HepG2 (cell line): ENCODE results near the gene B3GNT8. TPM values are rescaled to one million over a fixed set of nuclear protein-coding genes. Genes with fewer than 3 reads are reported as not detected.

Experiments used
- ATF7 ChIP-seq, 2 experiments: fragments of 450-650 bp in 1 of 2; sonication (generic) in 1 of 2; formaldehyde crosslinking in 1 of 2; IDR thresholded peaks; 2 replicates each; pipeline versions ENCODE4 v1.4.0 to v1.6.1; 2016 to 2020; ENCODE audit warnings: antibody characterized with exemption in 1 of 2, mild to moderate bottlenecking in 1 of 2, missing genetic modification reagents in 1 of 2
- CTCF ChIP-seq: sonication (generic); formaldehyde crosslinking; IDR thresholded peaks from 2 replicates; pipeline ENCODE4 v1.5.0; 2020; ENCODE audit warnings: mild to moderate bottlenecking, missing genetic modification reagents, moderate library complexity
- ESRRA ChIP-seq: sonication (generic); formaldehyde crosslinking; IDR thresholded peaks from 2 replicates; pipeline ENCODE4 v1.5.1; 2020; ENCODE audit warnings: mild to moderate bottlenecking, low read depth, missing genetic modification reagents
- FOXM1 ChIP-seq: sonication (generic); formaldehyde crosslinking; IDR thresholded peaks from 2 replicates; pipeline ENCODE4 v1.5.0; 2020; ENCODE audit warnings: missing genetic modification reagents
- MYNN ChIP-seq: sonication (generic); formaldehyde crosslinking; IDR thresholded peaks from 2 replicates; pipeline ENCODE4 v1.4.0; 2020; ENCODE audit warnings: mild to moderate bottlenecking, low read depth, missing genetic modification reagents
- NCOA2 ChIP-seq: sonication (generic); formaldehyde crosslinking; IDR thresholded peaks from 2 replicates; pipeline ENCODE4 v1.8.0; 2022; ENCODE audit warnings: inconsistent platforms
- NCOA5 ChIP-seq: sonication (generic); formaldehyde crosslinking; IDR thresholded peaks from 2 replicates; pipeline ENCODE4 v1.4.0; 2020; ENCODE audit warnings: missing genetic modification reagents
- NFE2L1 ChIP-seq: sonication (generic); formaldehyde crosslinking; IDR thresholded peaks from 2 replicates; pipeline ENCODE4 v1.4.0; 2020; ENCODE audit warnings: missing genetic modification reagents, mild to moderate bottlenecking, borderline replicate concordance
- PHF20 ChIP-seq: sonication (generic); formaldehyde crosslinking; IDR thresholded peaks from 2 replicates; pipeline ENCODE4 v1.5.0; 2020; ENCODE audit warnings: mild to moderate bottlenecking, missing genetic modification reagents
- SOX5 ChIP-seq: IDR thresholded peaks from 2 replicates; pipeline ENCODE4 v1.6.1; 2016; ENCODE audit warnings: borderline replicate concordance
- ZNF616 ChIP-seq: sonication (generic); formaldehyde crosslinking; IDR thresholded peaks from 2 replicates; pipeline ENCODE4 v1.5.0; 2020; ENCODE audit warnings: low read depth, mild to moderate bottlenecking, missing genetic modification reagents
- ZNF704 ChIP-seq: sonication (generic); formaldehyde crosslinking; IDR thresholded peaks from 2 replicates; pipeline ENCODE4 v1.8.1; 2023; ENCODE audit warnings: mild to moderate bottlenecking, inconsistent platforms, moderate library complexity, missing genetic modification reagents, borderline replicate concordance
- ZSCAN5A ChIP-seq: sonication (generic); formaldehyde crosslinking; IDR thresholded peaks from 2 replicates; pipeline ENCODE4 v1.8.0; 2022; ENCODE audit warnings: mild to moderate bottlenecking, missing genetic modification reagents, borderline replicate concordance
- polyA plus RNA-seq, 8 experiments: library from polyadenylated mRNA; depleted of rRNA in 3 of 8; stranded (reverse) in 7 of 8; unstranded in 1 of 8; fragments of >200 nt; fragmentation: Illumina TruSeq in 4 of 8; extraction: Trizol in 4 of 8; gene quantifications; 2 replicates each; pipeline versions ENCODE4 v1.2.1 to v1.2.3, GENCODE V29; 2011 to 2016; ENCODE audit warnings: low read depth in 4 of 8, missing spikeins in 1 of 8, mixed read lengths in 1 of 8; ENCODE audit not compliant: insufficient read depth in 1 of 8
- total RNA-seq, 5 experiments: library from RNA; depleted of rRNA; stranded (reverse); fragments of >200 nt; fragmentation: Illumina TruSeq; extraction: Trizol; gene quantifications; 2 replicates each; pipeline ENCODE4 v1.2.3, GENCODE V29; 2016; ENCODE audit warnings: low read depth in 1 of 5
- TF ChIP-seq, protein P1 (sequence below): sonication (generic); formaldehyde crosslinking; IDR thresholded peaks from 2 replicates; pipeline ENCODE4 v1.5.1; 2020; ENCODE audit warnings: mild to moderate bottlenecking, missing genetic modification reagents, borderline replicate concordance
- TF ChIP-seq, protein P2 (sequence below): sonication (generic); formaldehyde crosslinking; IDR thresholded peaks from 2 replicates; pipeline ENCODE4 v1.4.0; 2020; ENCODE audit warnings: missing genetic modification reagents, mild to moderate bottlenecking, borderline replicate concordance

Gene B3GNT8
- total and polyA plus RNA-seq, 2 of the 13 experiments (the other 11 are each of a cell fraction or from before 2014, with no cell fraction given), result 0.26 to 1.9 TPM

DNA sequence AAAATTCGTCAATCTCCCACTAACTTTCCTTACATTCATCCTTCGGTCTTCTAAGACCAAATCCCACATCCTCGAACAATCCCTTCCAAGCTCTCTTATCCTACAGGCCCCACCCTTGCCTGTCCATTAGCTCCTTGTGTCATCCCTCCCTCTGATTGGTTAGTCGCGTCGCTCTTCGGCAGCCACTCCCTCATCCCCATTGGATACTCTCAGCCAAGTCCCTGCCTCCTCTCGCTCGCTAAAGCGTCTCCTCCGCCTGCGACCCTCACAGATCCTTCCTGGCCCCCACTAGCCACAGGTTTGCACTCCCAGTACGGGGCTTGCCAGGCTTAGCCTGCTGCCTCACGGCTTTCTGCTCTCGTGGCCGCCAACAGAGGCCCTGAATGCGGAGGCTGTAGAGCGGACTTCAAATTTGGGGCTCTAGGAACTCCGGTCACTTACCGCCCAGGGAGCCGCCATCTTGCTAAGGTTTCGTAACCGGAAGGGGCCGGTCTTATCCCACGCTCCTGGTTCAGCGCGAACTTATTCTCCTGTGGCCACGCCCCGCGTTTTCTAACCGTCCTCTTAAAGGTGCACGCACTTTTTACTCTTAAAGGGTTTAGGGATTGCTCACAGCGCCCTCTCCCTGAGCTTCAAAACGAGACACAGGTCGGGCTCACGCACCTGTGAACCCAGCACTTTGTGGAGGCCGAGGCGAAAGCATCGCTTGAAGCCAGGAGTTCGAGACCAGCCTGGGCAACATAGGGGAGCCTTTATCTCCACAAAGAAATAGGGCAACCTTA is 12.5 kb upstream of the B3GNT8 start, which contains the start of gene DMAC2 (continued):
- TF ChIP-seq, protein P1, sequence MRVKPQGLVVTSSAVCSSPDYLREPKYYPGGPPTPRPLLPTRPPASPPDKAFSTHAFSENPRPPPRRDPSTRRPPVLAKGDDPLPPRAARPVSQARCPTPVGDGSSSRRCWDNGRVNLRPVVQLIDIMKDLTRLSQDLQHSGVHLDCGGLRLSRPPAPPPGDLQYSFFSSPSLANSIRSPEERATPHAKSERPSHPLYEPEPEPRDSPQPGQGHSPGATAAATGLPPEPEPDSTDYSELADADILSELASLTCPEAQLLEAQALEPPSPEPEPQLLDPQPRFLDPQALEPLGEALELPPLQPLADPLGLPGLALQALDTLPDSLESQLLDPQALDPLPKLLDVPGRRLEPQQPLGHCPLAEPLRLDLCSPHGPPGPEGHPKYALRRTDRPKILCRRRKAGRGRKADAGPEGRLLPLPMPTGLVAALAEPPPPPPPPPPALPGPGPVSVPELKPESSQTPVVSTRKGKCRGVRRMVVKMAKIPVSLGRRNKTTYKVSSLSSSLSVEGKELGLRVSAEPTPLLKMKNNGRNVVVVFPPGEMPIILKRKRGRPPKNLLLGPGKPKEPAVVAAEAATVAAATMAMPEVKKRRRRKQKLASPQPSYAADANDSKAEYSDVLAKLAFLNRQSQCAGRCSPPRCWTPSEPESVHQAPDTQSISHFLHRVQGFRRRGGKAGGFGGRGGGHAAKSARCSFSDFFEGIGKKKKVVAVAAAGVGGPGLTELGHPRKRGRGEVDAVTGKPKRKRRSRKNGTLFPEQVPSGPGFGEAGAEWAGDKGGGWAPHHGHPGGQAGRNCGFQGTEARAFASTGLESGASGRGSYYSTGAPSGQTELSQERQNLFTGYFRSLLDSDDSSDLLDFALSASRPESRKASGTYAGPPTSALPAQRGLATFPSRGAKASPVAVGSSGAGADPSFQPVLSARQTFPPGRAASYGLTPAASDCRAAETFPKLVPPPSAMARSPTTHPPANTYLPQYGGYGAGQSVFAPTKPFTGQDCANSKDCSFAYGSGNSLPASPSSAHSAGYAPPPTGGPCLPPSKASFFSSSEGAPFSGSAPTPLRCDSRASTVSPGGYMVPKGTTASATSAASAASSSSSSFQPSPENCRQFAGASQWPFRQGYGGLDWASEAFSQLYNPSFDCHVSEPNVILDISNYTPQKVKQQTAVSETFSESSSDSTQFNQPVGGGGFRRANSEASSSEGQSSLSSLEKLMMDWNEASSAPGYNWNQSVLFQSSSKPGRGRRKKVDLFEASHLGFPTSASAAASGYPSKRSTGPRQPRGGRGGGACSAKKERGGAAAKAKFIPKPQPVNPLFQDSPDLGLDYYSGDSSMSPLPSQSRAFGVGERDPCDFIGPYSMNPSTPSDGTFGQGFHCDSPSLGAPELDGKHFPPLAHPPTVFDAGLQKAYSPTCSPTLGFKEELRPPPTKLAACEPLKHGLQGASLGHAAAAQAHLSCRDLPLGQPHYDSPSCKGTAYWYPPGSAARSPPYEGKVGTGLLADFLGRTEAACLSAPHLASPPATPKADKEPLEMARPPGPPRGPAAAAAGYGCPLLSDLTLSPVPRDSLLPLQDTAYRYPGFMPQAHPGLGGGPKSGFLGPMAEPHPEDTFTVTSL (CRISPR knock-in tag), result no peak
- TF ChIP-seq ZNF616 (CRISPR knock-in tag), result no peak
- peak; percentile 18; the same call in 1 of the 2 replicates for TF ChIP-seq SOX5 (CRISPR knock-in tag)
- no peak for TF ChIP-seq ATF7 (IDR thresholded peaks at IDR 0.05)
- peak; percentile 51; the same call in 1 of the 2 replicates for TF ChIP-seq ATF7 (CRISPR knock-in tag; IDR thresholded peaks at IDR 0.05)
- no peak for TF ChIP-seq ESRRA
- TF ChIP-seq FOXM1 (CRISPR knock-in tag), result no peak
- no peak for TF ChIP-seq NFE2L1
- TF ChIP-seq ZNF704, result no peak
- peak; percentile 89 for TF ChIP-seq PHF20 (CRISPR knock-in tag)
- no peak for TF ChIP-seq NCOA5 (CRISPR knock-in tag)
- no peak; the same call in 1 of the 2 replicates for TF ChIP-seq ZSCAN5A (CRISPR knock-in tag)
- 0 out of 2 replicates have a peak, but pooled peaks have one; percentile 43 for TF ChIP-seq MYNN (CRISPR knock-in tag)
- TF ChIP-seq, protein P2, sequence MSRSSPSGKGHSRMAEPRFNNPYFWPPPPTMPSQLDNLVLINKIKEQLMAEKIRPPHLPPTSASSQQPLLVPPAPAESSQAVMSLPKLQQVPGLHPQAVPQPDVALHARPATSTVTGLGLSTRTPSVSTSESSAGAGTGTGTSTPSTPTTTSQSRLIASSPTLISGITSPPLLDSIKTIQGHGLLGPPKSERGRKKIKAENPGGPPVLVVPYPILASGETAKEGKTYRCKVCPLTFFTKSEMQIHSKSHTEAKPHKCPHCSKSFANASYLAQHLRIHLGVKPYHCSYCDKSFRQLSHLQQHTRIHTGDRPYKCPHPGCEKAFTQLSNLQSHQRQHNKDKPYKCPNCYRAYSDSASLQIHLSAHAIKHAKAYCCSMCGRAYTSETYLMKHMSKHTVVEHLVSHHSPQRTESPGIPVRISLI (CRISPR knock-in tag), result no peak
- TF ChIP-seq CTCF (CRISPR knock-in tag), result peak; percentile 83
- peak; percentile 28; the same call in 1 of the 2 replicates for TF ChIP-seq NCOA2 (CRISPR knock-in tag)
